GM19468 (cell line): Measurements from ENCODE around the gene TAF11L8.
"Not testable (repeated sequence)": the region's sequence is repeated elsewhere in the genome, so short reads cannot be mapped to it uniquely, and the experiment has no call there.

ENCODE experiments used
- ATAC-seq: cut with Tn5 transposase; IDR thresholded peaks from one replicate; pipeline ENCODE4 v1.9.1; 2021; ENCODE audit warnings: mild to moderate bottlenecking, moderate library complexity, moderate number of reproducible peaks; ENCODE audit not compliant: unreplicated experiment; ENCODE audit errors: extremely low read depth

The TAF11L8 gene

DNA sequence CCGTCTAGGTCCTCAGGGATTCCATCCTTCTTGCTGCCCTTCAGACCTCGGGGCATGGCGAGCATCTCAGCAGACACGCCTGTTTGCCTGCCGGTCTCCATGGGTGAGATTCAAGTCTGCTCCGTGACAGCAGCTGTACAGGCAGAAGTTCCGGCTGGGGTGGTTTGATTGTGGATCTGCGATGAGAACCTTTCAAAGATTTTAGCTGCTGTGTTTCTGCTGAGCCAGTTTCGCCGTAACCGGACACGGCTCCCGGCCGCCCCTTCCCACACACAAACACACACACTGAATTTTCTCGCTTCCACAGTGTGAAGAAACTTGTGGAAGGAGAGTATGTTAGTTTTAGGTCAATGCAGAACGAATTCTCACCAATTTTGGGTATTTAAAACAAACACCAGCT lies at the start of gene TAF11L8:
TSS of gene TAF11L8 (minus strand) at position 101 of the 400 bp plus-strand sequence.
- ATAC-seq = not testable (repeated sequence)

- no peak for ATAC-seq
These were observed 43.4 kb upstream of the TAF11L8 start, which contains the start of gene TAF11L14 for GRCh38 chr5:17634160-17634559. TSS of gene TAF11L14 (plus strand) at chr5:17634460.

DNA sequence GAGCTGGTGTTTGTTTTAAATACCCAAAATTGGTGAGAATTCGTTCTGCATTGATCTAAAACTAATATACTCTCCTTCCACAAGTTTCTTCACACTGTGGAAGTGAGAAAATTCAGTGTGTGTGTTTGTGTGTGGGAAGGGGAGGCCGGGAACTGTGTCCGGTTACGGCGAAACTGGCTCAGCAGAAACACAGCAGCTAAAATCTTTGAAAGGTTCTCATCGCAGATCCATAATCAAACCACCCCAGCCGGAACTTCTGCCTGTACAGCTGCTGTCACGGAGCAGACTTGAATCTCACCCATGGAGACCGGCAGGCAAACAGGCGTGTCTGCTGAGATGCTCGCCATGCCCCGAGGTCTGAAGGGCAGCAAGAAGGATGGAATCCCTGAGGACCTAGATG lies 41.0 kb upstream of the TAF11L8 start, which contains the start of gene TAF11L13:
TSS of gene TAF11L13 (plus strand) at position 301 of the 400 bp plus-strand sequence.
- ATAC-seq = not testable (repeated sequence)

DNA sequence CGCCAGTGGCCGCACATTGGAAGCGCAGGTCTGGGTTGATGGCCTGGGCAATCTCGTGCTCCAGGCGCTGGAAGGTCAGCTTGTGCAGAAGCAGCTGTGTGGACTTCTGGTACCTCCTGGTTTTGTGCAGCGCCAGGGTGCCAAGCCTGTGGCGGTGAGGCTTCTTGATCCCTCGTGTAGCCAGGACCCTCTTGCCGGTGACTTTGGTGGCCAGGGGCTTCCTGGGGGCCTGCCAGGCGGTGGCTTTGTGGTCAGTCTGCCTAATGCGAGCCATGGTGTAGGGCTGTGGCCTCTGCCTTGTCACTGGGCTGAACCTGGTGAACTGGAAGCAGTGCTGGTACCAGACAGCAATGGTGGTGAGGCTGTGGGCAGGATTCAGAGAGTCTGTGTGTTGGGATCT lies 34.9 kb upstream of the TAF11L8 start:
- no peak for ATAC-seq

GRCh38 chr5:17620627-17621026 lies 29.9 kb upstream of the TAF11L8 start:
- no peak for ATAC-seq

DNA sequence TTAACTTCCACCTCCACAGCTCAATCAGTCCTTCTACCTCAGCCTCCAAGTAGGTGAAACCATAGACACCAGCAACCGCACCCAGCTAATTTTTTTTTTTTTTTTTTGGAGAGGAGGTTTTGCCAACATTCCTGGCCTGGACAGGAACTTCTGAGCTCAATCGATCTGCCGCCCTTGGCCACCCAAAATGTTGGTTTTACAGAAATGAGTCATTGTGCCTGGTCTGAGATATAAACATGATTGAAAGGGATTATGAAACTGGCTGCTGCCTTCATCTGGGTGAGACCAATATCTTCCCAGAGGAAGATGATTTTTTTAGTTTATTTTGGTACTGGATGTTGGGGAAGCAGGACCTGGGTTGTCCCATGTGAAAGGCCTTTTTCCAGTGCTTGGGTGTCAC lies 28.6 kb upstream of the TAF11L8 start:
- ATAC-seq = no peak

DNA sequence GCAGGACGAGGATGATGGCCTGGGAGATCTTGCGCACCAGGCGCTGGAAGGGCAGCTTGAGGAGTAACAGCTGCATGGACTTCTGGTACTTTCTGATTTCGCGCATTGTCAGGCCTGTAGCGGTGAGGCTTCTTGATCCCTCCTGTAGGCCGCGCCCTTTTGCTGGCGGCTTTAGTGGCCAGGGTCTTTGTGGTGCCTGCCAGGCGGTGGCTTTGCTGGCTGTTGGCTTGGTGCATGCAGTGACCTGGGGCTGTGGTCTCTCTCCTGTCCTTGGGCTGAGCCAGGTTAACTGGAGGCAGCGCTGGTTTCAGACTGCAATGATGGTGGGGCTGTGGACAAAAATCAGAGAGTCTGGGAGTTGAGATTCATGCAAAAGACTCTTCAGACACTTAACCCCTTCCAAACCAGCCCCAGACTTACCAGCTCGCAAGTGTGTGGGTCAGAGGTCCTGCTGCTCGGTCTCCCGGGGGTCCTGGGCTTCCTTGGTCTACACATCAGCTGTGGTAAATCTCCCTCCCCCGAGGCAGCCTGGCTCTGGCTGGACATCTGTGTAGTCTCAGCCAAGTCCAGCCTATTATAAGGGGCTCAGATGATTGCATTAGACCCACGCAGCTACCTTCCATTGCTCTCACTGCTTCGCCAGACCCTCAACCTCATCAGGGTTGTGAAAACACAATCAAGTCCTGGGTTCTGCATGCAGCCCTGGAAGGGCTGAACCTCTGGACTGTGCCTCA lies 24.3 kb upstream of the TAF11L8 start:
- no peak for ATAC-seq

GRCh38 chr5:17610092-17610491 lies 19.3 kb upstream of the TAF11L8 start, which contains the start of gene TAF11L12:
TSS of gene TAF11L12 (plus strand) at chr5:17610392.
- not testable (repeated sequence) for ATAC-seq

DNA sequence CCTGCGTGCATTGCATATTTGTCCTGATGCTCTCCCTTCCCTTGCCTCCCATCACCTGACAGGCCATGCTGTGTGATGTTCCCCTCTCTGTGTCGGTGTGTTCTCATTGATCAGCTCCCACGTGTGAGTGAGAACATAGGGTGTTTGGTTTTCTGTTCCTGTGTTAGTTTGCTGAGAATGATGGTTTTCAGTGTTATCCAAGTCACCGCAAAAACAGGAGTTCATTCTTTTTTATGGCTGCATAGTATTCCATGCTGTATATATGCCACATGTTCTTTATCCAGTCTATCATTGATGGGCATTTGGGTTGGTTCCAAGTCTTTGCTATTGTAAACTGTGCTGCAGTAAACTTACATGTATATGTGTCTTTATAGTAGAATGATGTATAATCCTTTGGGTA lies 16.7 kb upstream of the TAF11L8 start:
- ATAC-seq = not testable (repeated sequence)

- ATAC-seq = no peak
These were observed 14.2 kb upstream of the TAF11L8 start for GRCh38 chr5:17604951-17605350.

DNA sequence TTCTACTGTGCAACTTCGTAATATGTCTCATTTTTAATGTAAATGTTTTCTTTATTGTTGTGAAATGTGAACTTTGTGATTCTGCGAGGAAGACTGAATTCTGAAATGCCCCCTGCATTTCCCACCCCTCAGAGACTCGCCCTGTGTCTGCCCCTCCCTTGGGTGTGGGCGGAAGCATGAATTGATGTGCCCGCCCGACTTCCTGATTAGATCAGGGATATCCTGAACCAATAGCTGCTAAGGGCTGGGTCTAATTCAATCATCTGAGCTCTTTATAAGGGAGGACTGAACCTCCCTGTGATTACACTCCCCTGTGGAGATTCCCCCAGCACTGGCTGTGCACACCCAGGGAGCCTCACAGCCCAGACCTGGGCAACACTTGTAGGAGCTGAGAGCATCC lies 13.1 kb upstream of the TAF11L8 start, which contains the start of gene TAF11L11:
TSS of gene TAF11L11 (plus strand) at position 304 of the 400 bp plus-strand sequence.
- not testable (repeated sequence) for ATAC-seq

GRCh38 chr5:17597728-17598127 lies 7.0 kb upstream of the TAF11L8 start, which contains the start of gene TAF11L10:
TSS of gene TAF11L10 (minus strand) at chr5:17597828.
- not testable (repeated sequence) for ATAC-seq

- not testable (repeated sequence) for ATAC-seq
These were observed 3.5 kb upstream of the TAF11L8 start, which contains the start of gene TAF11L9 for GRCh38 chr5:17594255-17594654. TSS of gene TAF11L9 (minus strand) at chr5:17594394.

GRCh38 chr5:17585658-17586057 lies 5.1 kb downstream of the TAF11L8 start, which contains the start of gene TAF11L7:
TSS of gene TAF11L7 (minus strand) at chr5:17585758.
- ATAC-seq = not testable (repeated sequence)
